Nephron (organoid): ENCODE measurements around the gene HMGN3.
A peak's percentile ranks its signal among the peaks of the same experiment; 100 is the strongest.

ENCODE experiments used
- H3K27ac Mint-ChIP-seq, 3 experiments: 2 replicates each; pipeline ENCODE4 v1.8.0; 2020; ENCODE audit warnings: mixed read lengths in 3 of 3, mild to moderate bottlenecking in 2 of 3, moderate library complexity in 1 of 3
- H3K27me3 Mint-ChIP-seq: 2 replicates; pipeline ENCODE4 v1.8.0; 2021; ENCODE audit warnings: low read depth, mild to moderate bottlenecking, moderate library complexity, mixed read lengths
- H3K36me3 Mint-ChIP-seq: 2 replicates; pipeline ENCODE4 v1.8.0; 2020; ENCODE audit warnings: low read depth, mixed read lengths
- H3K4me1 Mint-ChIP-seq: 2 replicates; pipeline ENCODE4 v1.8.0; 2020; ENCODE audit warnings: mixed read lengths
- H3K4me3 Mint-ChIP-seq, 3 experiments: 2 replicates each; pipeline ENCODE4 v1.8.0; 2020; ENCODE audit warnings: mild to moderate bottlenecking in 3 of 3, mixed read lengths in 3 of 3, moderate library complexity in 2 of 3
- H3K9me3 Mint-ChIP-seq: 2 replicates; pipeline ENCODE4 v1.8.0; 2020; ENCODE audit warnings: mixed read lengths
- TF ChIP-seq, protein P1 (sequence below), 3 experiments: fragments of 200-600 bp; sonication (generic); IDR thresholded peaks; one replicate each; pipeline ENCODE4 v1.5.0; 2021; ENCODE audit warnings: antibody characterized with exemption in 3 of 3; ENCODE audit not compliant: unreplicated experiment in 3 of 3

Gene HMGN3

DNA sequence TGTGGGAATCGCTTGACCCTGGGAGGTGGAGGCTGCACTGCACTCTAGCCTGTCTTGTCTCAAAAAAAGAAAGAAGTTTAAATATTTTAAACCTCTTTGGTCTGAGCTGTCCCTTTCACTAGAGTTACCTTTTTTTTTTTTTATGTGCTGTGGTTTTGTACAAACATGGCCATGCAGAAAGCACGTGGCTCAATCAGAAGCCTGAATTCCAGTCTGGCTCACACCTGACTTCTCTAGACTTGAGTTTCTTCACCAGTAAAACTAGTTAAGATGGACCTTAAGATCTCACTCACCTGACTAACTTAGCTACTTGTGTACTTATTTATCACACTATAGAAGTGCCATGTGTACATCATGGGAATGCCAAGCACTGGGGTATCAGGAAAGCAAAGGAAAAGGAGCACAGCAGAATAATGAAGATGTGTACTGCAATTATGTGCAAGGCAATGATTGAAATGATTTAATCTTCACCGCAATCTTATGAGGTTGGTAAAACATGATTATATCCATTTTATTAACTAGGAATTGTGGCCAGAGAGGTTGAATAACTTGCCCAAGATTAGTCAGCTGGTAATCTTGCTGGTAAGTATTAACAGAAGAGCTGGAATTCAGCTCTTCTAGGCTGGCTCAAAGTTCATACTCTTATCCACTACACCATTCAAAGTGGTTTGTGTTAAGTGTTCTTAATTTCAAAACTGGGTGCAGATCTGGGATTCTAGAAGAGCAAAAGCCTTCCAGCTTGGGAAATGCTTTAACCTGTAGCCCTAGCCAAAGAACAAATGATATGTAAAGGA is 10.7 kb downstream of the HMGN3 start:
- Mint-ChIP-seq H3K4me1 (peaks cover 4% of the 10 kb centered on the region), H3K27me3 (no peaks in the 10 kb centered on the region), H3K36me3 (peaks cover 55% of the 10 kb centered on the region), H3K4me3 (no peak overlapping the region), H3K9me3 (peaks cover 12% of the 10 kb centered on the region), H3K27ac (peak overlapping the region in 2 of 3 experiments; percentile 29 to 60)
- TF ChIP-seq, protein P1, sequence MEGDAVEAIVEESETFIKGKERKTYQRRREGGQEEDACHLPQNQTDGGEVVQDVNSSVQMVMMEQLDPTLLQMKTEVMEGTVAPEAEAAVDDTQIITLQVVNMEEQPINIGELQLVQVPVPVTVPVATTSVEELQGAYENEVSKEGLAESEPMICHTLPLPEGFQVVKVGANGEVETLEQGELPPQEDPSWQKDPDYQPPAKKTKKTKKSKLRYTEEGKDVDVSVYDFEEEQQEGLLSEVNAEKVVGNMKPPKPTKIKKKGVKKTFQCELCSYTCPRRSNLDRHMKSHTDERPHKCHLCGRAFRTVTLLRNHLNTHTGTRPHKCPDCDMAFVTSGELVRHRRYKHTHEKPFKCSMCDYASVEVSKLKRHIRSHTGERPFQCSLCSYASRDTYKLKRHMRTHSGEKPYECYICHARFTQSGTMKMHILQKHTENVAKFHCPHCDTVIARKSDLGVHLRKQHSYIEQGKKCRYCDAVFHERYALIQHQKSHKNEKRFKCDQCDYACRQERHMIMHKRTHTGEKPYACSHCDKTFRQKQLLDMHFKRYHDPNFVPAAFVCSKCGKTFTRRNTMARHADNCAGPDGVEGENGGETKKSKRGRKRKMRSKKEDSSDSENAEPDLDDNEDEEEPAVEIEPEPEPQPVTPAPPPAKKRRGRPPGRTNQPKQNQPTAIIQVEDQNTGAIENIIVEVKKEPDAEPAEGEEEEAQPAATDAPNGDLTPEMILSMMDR (IDR thresholded peaks at IDR 0.05; ENCODE audit: unreplicated experiment in 3 of 3) = no peak

DNA sequence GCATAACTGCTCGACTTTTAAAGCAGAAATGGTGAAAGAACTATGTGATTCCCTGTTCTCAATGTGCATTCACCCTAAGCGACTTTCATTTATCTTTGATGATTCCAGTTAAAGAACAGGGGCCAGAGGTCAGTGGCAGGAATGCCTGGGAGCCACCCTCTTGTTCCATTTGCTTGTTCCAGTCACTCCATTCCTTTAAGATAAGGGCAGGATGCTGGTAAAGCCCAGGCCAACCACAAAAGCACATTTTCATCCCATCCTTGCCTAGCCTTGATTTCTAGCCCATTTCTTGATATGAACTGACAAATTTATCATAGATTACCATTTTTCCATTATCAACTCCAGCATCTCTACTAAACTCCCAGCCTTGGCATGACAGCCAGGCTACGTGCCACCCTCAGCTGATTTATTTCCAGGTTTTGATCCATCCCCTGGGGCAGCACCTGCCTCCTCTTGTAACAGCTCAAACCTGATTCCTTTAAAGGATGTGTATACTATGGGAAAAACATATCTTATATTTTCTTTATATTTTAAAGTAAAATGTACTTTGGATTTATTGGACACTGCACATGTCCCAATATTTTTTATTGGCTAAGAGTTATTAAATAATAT is 19.2 kb downstream of the HMGN3 start:
- peaks cover 10% of the 10 kb centered on the region for H3K4me1 Mint-ChIP-seq
- H3K27ac Mint-ChIP-seq = peak overlapping the region; percentile 21 to 69 (median 66)
- TF ChIP-seq, protein P1 (IDR thresholded peaks at IDR 0.05; ENCODE audit: unreplicated experiment in 3 of 3) = no peak
- peaks cover 10% of the 10 kb centered on the region for H3K9me3 Mint-ChIP-seq
- no peak overlapping the region for H3K4me3 Mint-ChIP-seq
- peaks cover 64% of the 10 kb centered on the region for H3K36me3 Mint-ChIP-seq
- no peaks in the 10 kb centered on the region for H3K27me3 Mint-ChIP-seq

DNA sequence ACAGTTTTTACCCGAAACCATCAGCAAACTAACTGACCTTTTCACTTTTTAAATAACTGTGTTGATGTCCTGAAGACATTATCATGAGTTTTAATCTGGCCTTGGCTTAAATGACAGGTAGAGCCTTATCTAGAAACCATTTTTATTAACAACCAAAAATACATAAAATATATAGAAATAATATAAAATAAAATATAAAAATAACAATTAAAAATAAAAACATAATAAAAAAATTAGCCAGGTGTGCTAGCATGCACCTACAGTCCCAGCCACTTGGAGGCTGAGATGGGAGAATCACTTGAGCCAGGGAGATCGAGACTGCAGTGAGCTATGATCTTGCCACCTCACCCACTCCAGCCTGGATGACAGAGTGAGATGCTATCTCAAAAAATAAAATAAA is 21.6 kb downstream of the HMGN3 start:
- peaks cover 71% of the 10 kb centered on the region for H3K36me3 Mint-ChIP-seq
- H3K4me3 Mint-ChIP-seq = no peak overlapping the region
- no peaks in the 10 kb centered on the region for H3K27me3 Mint-ChIP-seq
- TF ChIP-seq, protein P1 (IDR thresholded peaks at IDR 0.05; ENCODE audit: unreplicated experiment in 3 of 3) = no peak
- H3K9me3 Mint-ChIP-seq = no peaks in the 10 kb centered on the region
- no peak overlapping the region for H3K27ac Mint-ChIP-seq
- H3K4me1 Mint-ChIP-seq = peaks cover 10% of the 10 kb centered on the region

DNA sequence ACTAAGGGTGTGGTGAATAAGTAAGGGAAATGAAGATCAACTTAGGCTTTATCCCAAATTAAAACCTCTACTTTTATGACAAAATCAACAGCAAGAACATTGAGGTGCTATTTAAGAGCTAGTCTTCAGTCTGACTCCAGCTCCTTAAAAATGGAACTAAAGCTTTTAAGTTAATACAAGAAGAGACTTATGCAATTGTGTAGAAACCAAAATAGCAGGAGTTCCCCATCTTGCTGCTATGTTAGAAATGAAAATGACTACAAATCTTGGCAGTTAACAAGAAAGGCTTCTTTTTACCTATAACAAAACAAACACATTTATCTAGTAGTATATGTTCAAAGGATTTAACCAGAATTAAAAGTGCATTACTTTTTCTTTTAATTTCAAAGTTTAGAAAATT is 25.7 kb downstream of the HMGN3 start:
- H3K36me3 Mint-ChIP-seq = peaks cover 80% of the 10 kb centered on the region
- peaks cover 5% of the 10 kb centered on the region for H3K4me1 Mint-ChIP-seq
- no peak overlapping the region for H3K27ac Mint-ChIP-seq
- H3K27me3 Mint-ChIP-seq = no peaks in the 10 kb centered on the region
- peaks cover 3% of the 10 kb centered on the region for H3K9me3 Mint-ChIP-seq
- TF ChIP-seq, protein P1 (IDR thresholded peaks at IDR 0.05; ENCODE audit: unreplicated experiment in 3 of 3) = no peak
- no peak overlapping the region for H3K4me3 Mint-ChIP-seq

DNA sequence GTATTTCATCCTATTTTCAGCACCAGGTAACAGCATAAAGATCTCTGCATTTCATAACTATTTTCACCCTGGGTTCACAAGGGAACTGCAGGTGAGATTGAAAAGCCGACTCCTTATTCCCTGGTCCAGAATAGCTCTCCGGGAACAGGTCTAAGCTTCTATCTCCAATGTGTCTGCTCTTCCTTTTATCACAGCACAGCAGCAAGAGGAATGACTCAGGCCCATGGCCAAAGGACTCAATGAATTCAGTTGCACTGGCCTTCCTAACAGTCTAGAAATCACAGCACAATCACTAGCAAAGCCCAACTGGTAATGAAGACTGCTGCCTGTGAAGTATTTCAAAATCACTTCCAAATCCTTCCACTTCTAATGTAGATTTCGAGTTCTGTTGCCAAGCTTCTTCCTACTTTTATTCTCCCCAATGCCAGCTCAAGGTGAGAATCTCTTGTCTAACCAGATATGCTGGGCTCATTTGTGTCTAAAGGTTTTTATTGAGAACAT is 30.7 kb downstream of the HMGN3 start:
- H3K27ac Mint-ChIP-seq = no peak overlapping the region
- H3K4me1 Mint-ChIP-seq = no peaks in the 10 kb centered on the region

More for the DNA sequence above, 30.7 kb downstream of the HMGN3 start:
- Mint-ChIP-seq H3K4me3 (no peak overlapping the region), H3K27me3 (no peaks in the 10 kb centered on the region), H3K36me3 (peaks cover 72% of the 10 kb centered on the region), H3K9me3 (peaks cover 3% of the 10 kb centered on the region)
- TF ChIP-seq, protein P1 (IDR thresholded peaks at IDR 0.05; ENCODE audit: unreplicated experiment in 3 of 3) = no peak
